Activated naive CD4-positive, alpha-beta T cell treated with anti-CD3 and anti-CD28 coated beads, Interleukin-2, amount 50 U/mL, for 16 hours (primary cell): ENCODE results near the gene RDH5.
"Not testable (repeated sequence)": the region's sequence is repeated elsewhere in the genome, so short reads cannot be mapped to it uniquely, and the experiment has no call there.

ENCODE experiments used
- DNase-seq: peaks from one replicate; pipeline ENCODE4 v3.0.0-alpha.2; 2020

RDH5 gene

GRCh38 chr12:55748230-55748993, 28.2 kb downstream of the RDH5 start:
- no peak for DNase-seq

GRCh38 chr12:55755246-55755645, 35.1 kb downstream of the RDH5 start:
- no peak for DNase-seq

- no peak for DNase-seq
These were observed 37.5 kb downstream of the RDH5 start for GRCh38 chr12:55757701-55758100.

- DNase-seq: not testable (repeated sequence)
These were observed 38.4 kb downstream of the RDH5 start for GRCh38 chr12:55758575-55758974.

- DNase-seq: peak; percentile 34
These were observed 40.5 kb downstream of the RDH5 start for GRCh38 chr12:55760663-55761062.

GRCh38 chr12:55762646-55763045, 42.5 kb downstream of the RDH5 start:
- no peak for DNase-seq

- no peak for DNase-seq
These were observed 45.6 kb downstream of the RDH5 start for GRCh38 chr12:55765736-55766290.

- no peak for DNase-seq
These were observed 47.0 kb downstream of the RDH5 start for GRCh38 chr12:55767156-55767555.

- no peak for DNase-seq
These were observed 51.5 kb downstream of the RDH5 start for GRCh38 chr12:55771736-55772135.
